Measurements from ENCODE around the gene CCDC28A. TPM values are rescaled to one million over a fixed set of nuclear protein-coding genes. Genes with fewer than 3 reads are reported as not detected.

The CCDC28A gene
- total RNA-seq, 1 donor from 2014 or later = 7.3 TPM

GRCh38 chr6:138778331-138778730 is 4.8 kb downstream of the CCDC28A start:
- Mint-ChIP-seq H3K4me1 (peaks cover 17% of the 10 kb centered on the region), H3K4me3 (no peak overlapping the region), H3K27ac (ENCODE audit: unreplicated experiment) (no peak overlapping the region), H3K27me3 (ENCODE audit: low read depth) (no peaks in the 10 kb centered on the region), H3K9me3 (no peaks in the 10 kb centered on the region), H3K36me3 (ENCODE audit: low read depth) (no peaks in the 10 kb centered on the region)
- no peak for TF ChIP-seq CTCF (conservative IDR thresholded peaks at IDR 0.05)
- no peak for DNase-seq (ENCODE audit: low read depth, low spot score)

GRCh38 chr6:138782243-138782642 is 8.7 kb downstream of the CCDC28A start:
- TF ChIP-seq CTCF (conservative IDR thresholded peaks at IDR 0.05) = no peak
- H3K4me3 Mint-ChIP-seq = no peak overlapping the region
- DNase-seq (ENCODE audit: low read depth, low spot score) = no peak
- H3K27me3 Mint-ChIP-seq (ENCODE audit: low read depth) = no peaks in the 10 kb centered on the region
- peaks cover 8% of the 10 kb centered on the region for H3K4me1 Mint-ChIP-seq
- H3K9me3 Mint-ChIP-seq = no peaks in the 10 kb centered on the region
- H3K36me3 Mint-ChIP-seq (ENCODE audit: low read depth) = no peaks in the 10 kb centered on the region
- H3K27ac Mint-ChIP-seq (ENCODE audit: unreplicated experiment) = no peak overlapping the region

- no peaks in the 10 kb centered on the region for H3K36me3 Mint-ChIP-seq (ENCODE audit: low read depth)
- TF ChIP-seq CTCF (conservative IDR thresholded peaks at IDR 0.05) = no peak
- peaks cover 8% of the 10 kb centered on the region for H3K4me1 Mint-ChIP-seq
- H3K27ac Mint-ChIP-seq (ENCODE audit: unreplicated experiment) = no peak overlapping the region
- no peak overlapping the region for H3K4me3 Mint-ChIP-seq
- H3K27me3 Mint-ChIP-seq (ENCODE audit: low read depth) = no peaks in the 10 kb centered on the region
- no peaks in the 10 kb centered on the region for H3K9me3 Mint-ChIP-seq
- no peak for DNase-seq (ENCODE audit: low read depth, low spot score)
Measured at GRCh38 chr6:138785079-138785478, 11.5 kb downstream of the CCDC28A start.

- Mint-ChIP-seq H3K9me3 (no peaks in the 10 kb centered on the region), H3K36me3 (ENCODE audit: low read depth) (no peaks in the 10 kb centered on the region), H3K4me3 (no peak overlapping the region), H3K4me1 (peaks cover 8% of the 10 kb centered on the region), H3K27me3 (ENCODE audit: low read depth) (no peaks in the 10 kb centered on the region), H3K27ac (ENCODE audit: unreplicated experiment) (no peak overlapping the region)
- TF ChIP-seq CTCF (conservative IDR thresholded peaks at IDR 0.05) = no peak
- DNase-seq (ENCODE audit: low read depth, low spot score) = no peak
Measured at GRCh38 chr6:138785980-138786379, 12.4 kb downstream of the CCDC28A start.

GRCh38 chr6:138787138-138787537 is 13.6 kb downstream of the CCDC28A start:
- no peaks in the 10 kb centered on the region for H3K36me3 Mint-ChIP-seq (ENCODE audit: low read depth)

More at GRCh38 chr6:138787138-138787537, 13.6 kb downstream of the CCDC28A start:
- no peak overlapping the region for H3K4me3 Mint-ChIP-seq
- no peak for TF ChIP-seq CTCF (conservative IDR thresholded peaks at IDR 0.05)
- H3K27me3 Mint-ChIP-seq (ENCODE audit: low read depth) = no peaks in the 10 kb centered on the region
- no peak for DNase-seq (ENCODE audit: low read depth, low spot score)
- no peaks in the 10 kb centered on the region for H3K9me3 Mint-ChIP-seq
- H3K27ac Mint-ChIP-seq (ENCODE audit: unreplicated experiment) = no peak overlapping the region
- H3K4me1 Mint-ChIP-seq = peaks cover under 1% of the 10 kb centered on the region

Measured in neural crest cell (in vitro differentiated cells).